ENCODE data around the gene MRPL43.
"Not testable (repeated sequence)": the region's sequence is repeated elsewhere in the genome, so short reads cannot be mapped to it uniquely, and the experiment has no call there.

The MRPL43 gene

GRCh38 chr10:100986952-100987684 lies at the start of gene MRPL43, which contains the start of gene TWNK:
Gene MRPL43 (minus strand): TSS chr10:100987497. CDS start chr10:100987443, 54 bp downstream.
Gene TWNK (plus strand): TSS chr10:100987543. CDS start chr10:100988211, 668 bp downstream.
- DNase-seq (ENCODE audit: low spot score) = peak; percentile 85

GRCh38 chr10:101036726-101037125 lies 49.4 kb upstream of the MRPL43 start:
- DNase-seq (ENCODE audit: low spot score) = no peak

- DNase-seq (ENCODE audit: low spot score) = no peak
Observed at GRCh38 chr10:101035916-101036702, 48.8 kb upstream of the MRPL43 start.

GRCh38 chr10:101035314-101035713 lies 48.0 kb upstream of the MRPL43 start:
- no peak for DNase-seq (ENCODE audit: low spot score)

- not testable (repeated sequence) for DNase-seq (ENCODE audit: low spot score)
Observed at GRCh38 chr10:101034404-101034803, 47.1 kb upstream of the MRPL43 start.

- DNase-seq (ENCODE audit: low spot score) = no peak
Observed at GRCh38 chr10:101033276-101033675, 46.0 kb upstream of the MRPL43 start.

- DNase-seq (ENCODE audit: low spot score) = peak; percentile 86
Observed at GRCh38 chr10:101032637-101033224, 45.4 kb upstream of the MRPL43 start.

GRCh38 chr10:101031796-101032636 lies 44.7 kb upstream of the MRPL43 start:
- DNase-seq (ENCODE audit: low spot score) = peak; percentile 53

- peak; percentile 92 for DNase-seq (ENCODE audit: low spot score)
Observed at GRCh38 chr10:101031128-101031795, 44.0 kb upstream of the MRPL43 start, which contains the start of the genes PDZD7 and SFXN3. Gene PDZD7 (minus strand): TSS chr10:101031129. CDS start chr10:101030219, 910 bp downstream. Gene SFXN3 (plus strand): TSS chr10:101031234. CDS start chr10:101034695, 3,461 bp downstream.

GRCh38 chr10:101030496-101031127 lies 43.3 kb upstream of the MRPL43 start:
- DNase-seq (ENCODE audit: low spot score) = no peak

GRCh38 chr10:101029520-101030295 lies 42.4 kb upstream of the MRPL43 start:
- DNase-seq (ENCODE audit: low spot score) = no peak

GRCh38 chr10:101028446-101029337 lies 41.4 kb upstream of the MRPL43 start:
- no peak for DNase-seq (ENCODE audit: low spot score)

GRCh38 chr10:101027106-101027720 lies 39.9 kb upstream of the MRPL43 start:
- DNase-seq (ENCODE audit: low spot score) = no peak

GRCh38 chr10:101022967-101023705 lies 35.8 kb upstream of the MRPL43 start:
- no peak for DNase-seq (ENCODE audit: low spot score)

GRCh38 chr10:101021692-101022251 lies 34.5 kb upstream of the MRPL43 start:
- DNase-seq (ENCODE audit: low spot score) = no peak

GRCh38 chr10:101021239-101021638 lies 33.9 kb upstream of the MRPL43 start:
- no peak for DNase-seq (ENCODE audit: low spot score)

- DNase-seq (ENCODE audit: low spot score) = no peak
Observed at GRCh38 chr10:101020427-101021075, 33.3 kb upstream of the MRPL43 start.
